GM18909 (cell line): ENCODE data around the gene SMARCC2.
"Not testable (repeated sequence)": the region's sequence is repeated elsewhere in the genome, so short reads cannot be mapped to it uniquely, and the experiment has no call there.

Source experiments
- ATAC-seq: cut with Tn5 transposase; IDR thresholded peaks from one replicate; pipeline ENCODE4 v1.9.1; 2021; ENCODE audit warnings: mild to moderate bottlenecking; ENCODE audit not compliant: unreplicated experiment, poor library complexity

The SMARCC2 gene

GRCh38 chr12:56127888-56128669, 61.2 kb downstream of the SMARCC2 start, which contains the start of gene ESYT1:
ESYT1 (plus strand) TSS chr12:56128267; CDS start chr12:56128320, 53 bp downstream.
- peak; percentile 88 for ATAC-seq

- ATAC-seq = no peak
These were observed 61.8 kb downstream of the SMARCC2 start for GRCh38 chr12:56127485-56127887.

GRCh38 chr12:56126732-56127239, 62.5 kb downstream of the SMARCC2 start:
- ATAC-seq = no peak

- ATAC-seq = no peak
These were observed 65.2 kb downstream of the SMARCC2 start for GRCh38 chr12:56124133-56124532.

GRCh38 chr12:56122637-56123036, 66.6 kb downstream of the SMARCC2 start:
- no peak for ATAC-seq

GRCh38 chr12:56121204-56121870, 67.9 kb downstream of the SMARCC2 start:
- no peak for ATAC-seq

- ATAC-seq = no peak
These were observed 69.0 kb downstream of the SMARCC2 start for GRCh38 chr12:56120158-56120846.

- ATAC-seq = no peak
These were observed 69.9 kb downstream of the SMARCC2 start for GRCh38 chr12:56119361-56119796.

GRCh38 chr12:56118688-56119357, 70.5 kb downstream of the SMARCC2 start:
- ATAC-seq = no peak

- peak; percentile 82 for ATAC-seq
These were observed 71.2 kb downstream of the SMARCC2 start, which contains the start of gene ZC3H10 for GRCh38 chr12:56117778-56118687. ZC3H10 (plus strand) TSS chr12:56118266; CDS start chr12:56120563, 2,297 bp downstream.

- ATAC-seq = not testable (repeated sequence)
These were observed 72.1 kb downstream of the SMARCC2 start for GRCh38 chr12:56117082-56117706.

- ATAC-seq = peak; percentile 51
These were observed 72.8 kb downstream of the SMARCC2 start, which contains the start of gene RPL41 for GRCh38 chr12:56116267-56117081. RPL41 (plus strand) TSS chr12:56116633.

GRCh38 chr12:56115329-56115728, 74.0 kb downstream of the SMARCC2 start:
- no peak for ATAC-seq

- no peak for ATAC-seq
These were observed 75.2 kb downstream of the SMARCC2 start for GRCh38 chr12:56114084-56114483.
